Keratinocyte (primary cell): ENCODE results near the gene TUBGCP6. TPM values are rescaled to one million over a fixed set of nuclear protein-coding genes. Genes with fewer than 3 reads are reported as not detected.

Source experiments
- DNase-seq: peaks from one replicate; pipeline ENCODE4 v3.0.0-alpha.2; 2011; ENCODE audit warnings: low read depth, missing footprints, low spot score
- FAIRE-seq: peaks from 2 replicates; lab custom pipeline; 2011; peaks lifted over from hg19 to GRCh38; lab: Jason Lieb, UNC
- H2AFZ ChIP-seq: 2 replicates; pipeline ENCODE4 v1.6.0; 2012; ENCODE audit warnings: low read length, control low read depth, inconsistent platforms; ENCODE audit not compliant: control insufficient read depth
- H3K27ac ChIP-seq: 2 replicates; pipeline ENCODE4 v1.5.1; 2011; ENCODE audit warnings: low read length; ENCODE audit not compliant: control insufficient read depth, insufficient read depth
- H3K27me3 ChIP-seq: 3 replicates; pipeline ENCODE4 v1.6.0; 2011; ENCODE audit warnings: low read length; ENCODE audit not compliant: control insufficient read depth, insufficient read depth; ENCODE audit errors: extremely low read depth
- H3K36me3 ChIP-seq, 2 experiments: 2 replicates in 1 of 2; 3 replicates in 1 of 2; pipeline ENCODE4 v1.5.1; 2011; ENCODE audit warnings: low read length in 2 of 2, mild to moderate bottlenecking in 1 of 2; ENCODE audit not compliant: control insufficient read depth in 2 of 2, insufficient read depth in 2 of 2; ENCODE audit errors: extremely low read depth in 1 of 2
- H3K4me1 ChIP-seq: 3 replicates; pipeline ENCODE4 v1.5.1; 2011; ENCODE audit warnings: low read length; ENCODE audit not compliant: control insufficient read depth, insufficient read depth; ENCODE audit errors: extremely low read depth
- H3K4me2 ChIP-seq: 3 replicates; pipeline ENCODE4 v1.6.0; 2011; ENCODE audit warnings: low read depth, low read length; ENCODE audit not compliant: control insufficient read depth, insufficient read depth; ENCODE audit errors: extremely low read depth
- H3K4me3 ChIP-seq, 3 experiments: fragments of 200-600 bp in 1 of 3; sonication (generic) in 1 of 3; 2 replicates in 2 of 3; 3 replicates in 1 of 3; pipeline ENCODE4 v1.5.1; 2011 to 2016; ENCODE audit warnings: low read length in 3 of 3, mild to moderate bottlenecking in 3 of 3, control low read depth in 2 of 3, inconsistent platforms in 1 of 3, low read depth in 1 of 3, mixed read lengths in 1 of 3, mixed run types in 1 of 3, moderate library complexity in 1 of 3; ENCODE audit not compliant: control insufficient read depth in 2 of 3, insufficient read depth in 2 of 3; ENCODE audit errors: extremely low read depth in 1 of 3
- H3K79me2 ChIP-seq: 2 replicates; pipeline ENCODE4 v1.6.0; 2012; ENCODE audit warnings: low read length; ENCODE audit not compliant: control insufficient read depth, insufficient read depth
- H3K9ac ChIP-seq: 3 replicates; pipeline ENCODE4 v1.6.0; 2011; ENCODE audit warnings: low read length; ENCODE audit not compliant: control insufficient read depth, insufficient read depth; ENCODE audit errors: extremely low read depth
- H3K9me1 ChIP-seq: 3 replicates; pipeline ENCODE4 v1.6.0; 2011; ENCODE audit warnings: low read length; ENCODE audit not compliant: control insufficient read depth, insufficient read depth; ENCODE audit errors: extremely low read depth
- H3K9me3 ChIP-seq: 2 replicates; pipeline ENCODE4 v1.5.1; 2012; ENCODE audit warnings: low read depth, low read length; ENCODE audit not compliant: control insufficient read depth
- H4K20me1 ChIP-seq: 3 replicates; pipeline ENCODE4 v1.6.0; 2011; ENCODE audit warnings: low read length; ENCODE audit not compliant: control insufficient read depth, insufficient read depth; ENCODE audit errors: extremely low read depth
- EZH2 ChIP-seq: IDR thresholded peaks from one replicate; pipeline ENCODE4 v1.6.1; 2012; ENCODE audit warnings: inconsistent platforms, mild to moderate bottlenecking, low read length, moderate library complexity
- dilution Hi-C: fragments of 300-500 bp; cut with MboI; formaldehyde crosslinking; loops from one replicate; pipeline ENCODE4 v1.7.0; 2020; ENCODE audit warnings: low sequenced_read_pairs; ENCODE audit not compliant: extremely low pct_ligation_motif_present
- polyA plus RNA-seq, 5 experiments: library from polyadenylated mRNA; depleted of rRNA in 3 of 5; stranded (reverse) in 3 of 5; stranded (forward) in 1 of 5; unstranded in 1 of 5; fragments of >200 nt; gene quantifications; 1 replicate in 1 of 5; 2 replicates in 3 of 5; 3 replicates in 1 of 5; pipeline versions ENCODE4 v1.2.1 to v1.2.3, GENCODE V29; 2011 to 2012; ENCODE audit warnings: missing spikeins in 2 of 5, low read depth in 1 of 5, low replicate concordance in 1 of 5
- TF ChIP-seq, protein P1 (sequence below), 3 experiments: IDR thresholded peaks in 1 of 3; conservative IDR thresholded peaks in 1 of 3; optimal IDR thresholded peaks in 1 of 3; 2 replicates in 2 of 3; 3 replicates in 1 of 3; pipeline versions ENCODE3 to v1.5.1; 2011; ENCODE audit warnings: low read length in 3 of 3, mild to moderate bottlenecking in 3 of 3, moderate library complexity in 2 of 3, control low read depth in 1 of 3, inconsistent platforms in 1 of 3; ENCODE audit not compliant: insufficient read depth in 2 of 3; ENCODE audit errors: extremely low read depth in 1 of 3

The TUBGCP6 gene
- polyA plus RNA-seq, 1 donor (not counting 4 experiments of a cell fraction or from before 2014, with no cell fraction given) = 10.1 TPM

DNA sequence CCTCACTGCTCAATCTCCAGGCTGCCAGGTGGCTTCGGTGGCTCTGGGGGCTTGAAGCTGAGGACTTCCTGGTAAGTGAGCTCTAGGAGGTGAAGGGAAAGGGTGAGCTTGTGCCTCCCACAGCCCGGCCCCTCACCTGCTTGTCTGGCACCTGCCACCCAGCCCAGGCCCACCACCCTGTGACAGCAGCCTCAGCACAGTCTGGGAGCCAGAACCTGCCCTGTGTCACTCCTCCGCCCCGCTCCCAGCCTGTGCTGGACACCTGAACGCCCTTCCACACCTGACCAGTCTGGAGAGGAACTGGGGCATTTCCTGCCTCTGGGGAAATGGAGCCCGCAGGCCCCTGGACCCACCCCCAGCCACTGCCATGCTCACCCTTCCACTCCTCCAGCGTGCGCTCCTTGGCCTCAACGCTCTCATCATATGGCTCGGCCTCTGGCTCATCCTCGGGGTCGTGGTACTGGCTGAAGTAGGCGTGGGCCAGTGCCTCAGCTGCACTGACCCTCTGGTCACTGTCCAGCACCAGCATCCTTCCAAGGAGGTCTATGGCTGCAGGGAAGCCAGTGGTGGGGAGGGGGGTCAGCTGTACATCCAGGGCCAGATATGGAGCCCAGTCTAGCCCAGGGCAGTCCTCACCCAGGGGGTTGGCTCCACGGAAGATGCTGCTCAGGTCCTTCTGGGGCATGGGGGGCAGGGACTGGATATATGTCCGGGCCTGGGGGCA, 20.3 kb upstream of the TUBGCP6 start:
- dilution Hi-C loops = no loop called here

DNA sequence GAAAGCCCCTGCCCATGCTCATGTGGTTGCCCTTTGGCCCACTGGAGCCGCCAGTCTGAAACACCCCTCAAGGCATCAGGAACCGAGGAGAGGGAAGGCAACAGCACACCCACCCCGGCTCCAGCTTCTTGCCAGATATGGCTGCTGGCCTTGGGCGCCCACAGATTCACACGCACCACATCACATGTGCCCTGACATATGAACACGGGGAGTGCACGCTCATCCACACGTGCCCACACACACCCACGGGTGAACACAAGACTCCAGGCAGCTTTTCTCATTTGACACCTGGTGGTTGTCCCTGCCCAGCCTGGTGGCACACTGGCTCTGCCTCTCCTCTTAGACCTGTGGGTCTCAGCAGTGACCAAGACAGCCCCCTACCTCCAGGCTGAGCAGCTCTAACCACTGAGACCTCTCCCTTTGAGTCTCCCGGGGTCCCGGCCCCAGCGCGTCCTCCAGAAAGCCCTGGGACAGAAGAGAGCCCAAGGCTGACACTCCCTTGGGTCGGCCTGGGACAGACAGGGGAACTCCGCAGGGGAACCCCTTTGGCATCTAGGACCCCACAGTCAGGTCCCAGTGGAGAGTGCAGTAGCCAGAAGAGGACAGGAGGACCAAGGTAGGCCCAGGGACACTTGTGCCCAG, 19.4 kb upstream of the TUBGCP6 start:
- no peaks in the 10 kb centered on the region for H3K9me1 ChIP-seq
- H3K79me2 ChIP-seq = no peaks in the 10 kb centered on the region
- H3K9ac ChIP-seq = no peak overlapping the region
- H3K4me1 ChIP-seq = peaks cover 22% of the 10 kb centered on the region
- dilution Hi-C loops = no loop called here
- no peak for DNase-seq
- FAIRE-seq = no peak
- no peak overlapping the region for H2AFZ ChIP-seq
- no peak overlapping the region for H3K4me2 ChIP-seq
- TF ChIP-seq, protein P1, sequence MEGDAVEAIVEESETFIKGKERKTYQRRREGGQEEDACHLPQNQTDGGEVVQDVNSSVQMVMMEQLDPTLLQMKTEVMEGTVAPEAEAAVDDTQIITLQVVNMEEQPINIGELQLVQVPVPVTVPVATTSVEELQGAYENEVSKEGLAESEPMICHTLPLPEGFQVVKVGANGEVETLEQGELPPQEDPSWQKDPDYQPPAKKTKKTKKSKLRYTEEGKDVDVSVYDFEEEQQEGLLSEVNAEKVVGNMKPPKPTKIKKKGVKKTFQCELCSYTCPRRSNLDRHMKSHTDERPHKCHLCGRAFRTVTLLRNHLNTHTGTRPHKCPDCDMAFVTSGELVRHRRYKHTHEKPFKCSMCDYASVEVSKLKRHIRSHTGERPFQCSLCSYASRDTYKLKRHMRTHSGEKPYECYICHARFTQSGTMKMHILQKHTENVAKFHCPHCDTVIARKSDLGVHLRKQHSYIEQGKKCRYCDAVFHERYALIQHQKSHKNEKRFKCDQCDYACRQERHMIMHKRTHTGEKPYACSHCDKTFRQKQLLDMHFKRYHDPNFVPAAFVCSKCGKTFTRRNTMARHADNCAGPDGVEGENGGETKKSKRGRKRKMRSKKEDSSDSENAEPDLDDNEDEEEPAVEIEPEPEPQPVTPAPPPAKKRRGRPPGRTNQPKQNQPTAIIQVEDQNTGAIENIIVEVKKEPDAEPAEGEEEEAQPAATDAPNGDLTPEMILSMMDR (optimal IDR thresholded peaks at IDR 0.05 in 1 of 3, IDR thresholded peaks at IDR 0.05 in 1 of 3, conservative IDR thresholded peaks at IDR 0.05 in 1 of 3; ENCODE audit: extremely low read depth in 1 of 3, insufficient read depth in 2 of 3, low read length in 3 of 3) = no peak
- no peak for TF ChIP-seq EZH2
- no peak overlapping the region for H3K4me3 ChIP-seq
- no peak overlapping the region for H3K27ac ChIP-seq
- peaks cover 5% of the 10 kb centered on the region for H3K27me3 ChIP-seq
- H4K20me1 ChIP-seq = peaks cover 3% of the 10 kb centered on the region
- H3K36me3 ChIP-seq = no peaks in the 10 kb centered on the region
- H3K9me3 ChIP-seq = no peaks in the 10 kb centered on the region

More for the DNA sequence above, 20.3 kb upstream of the TUBGCP6 start:
- no peak overlapping the region for H3K4me2 ChIP-seq
- no peaks in the 10 kb centered on the region for H3K9me3 ChIP-seq
- H3K4me1 ChIP-seq = peaks cover 22% of the 10 kb centered on the region
- H3K27me3 ChIP-seq = peaks cover 5% of the 10 kb centered on the region
- DNase-seq = no peak
- H3K36me3 ChIP-seq = no peaks in the 10 kb centered on the region
- no peak for FAIRE-seq
- H3K9me1 ChIP-seq = no peaks in the 10 kb centered on the region
- H4K20me1 ChIP-seq = peaks cover 3% of the 10 kb centered on the region
- H3K9ac ChIP-seq = no peak overlapping the region
- TF ChIP-seq, protein P1 (optimal IDR thresholded peaks at IDR 0.05 in 1 of 3, IDR thresholded peaks at IDR 0.05 in 1 of 3, conservative IDR thresholded peaks at IDR 0.05 in 1 of 3; ENCODE audit: extremely low read depth in 1 of 3, insufficient read depth in 2 of 3, low read length in 3 of 3) = no peak
- TF ChIP-seq EZH2 = no peak
- no peak overlapping the region for H2AFZ ChIP-seq
- no peak overlapping the region for H3K4me3 ChIP-seq
- no peaks in the 10 kb centered on the region for H3K79me2 ChIP-seq
- no peak overlapping the region for H3K27ac ChIP-seq
